Activated T-cell treated with anti-CD3 and anti-CD28 coated beads for 24 hours (primary cell): Measurements from ENCODE around the gene SSR3.

Experiments used
- DNase-seq: peaks from one replicate; pipeline ENCODE4 v3.0.0-alpha.2; 2020; ENCODE audit warnings: low read depth

The SSR3 gene

GRCh38 chr3:156491192-156491591, 63.7 kb downstream of the SSR3 start:
- DNase-seq: no peak
